Endothelial cell of umbilical vein (primary cell): ENCODE results near the gene SPOCD1. TPM values are rescaled to one million over a fixed set of nuclear protein-coding genes. Genes with fewer than 3 reads are reported as not detected.
A peak's percentile ranks its signal among the peaks of the same experiment; 100 is the strongest.

ENCODE experiments used
- BruUV-seq: library from RNA; stranded (reverse); fragments of 400-500 nt; replicated peaks from 2 replicates; lab custom pipeline; 2021; lab: Mats Ljungman, UMichigan
- CTCF ChIA-PET: fragments of 300-600, 350-600 bp; sonication (Branson Sonifier 250); formaldehyde crosslinking; loops from one replicate; lab custom pipeline; 2021; ENCODE audit warnings: antibody characterized with exemption, inconsistent platforms; lab: Charles Lee
- POLR2A ChIA-PET: fragments of 300-600, 350-600 bp; sonication (Branson Sonifier 250); formaldehyde crosslinking; loops from one replicate; lab custom pipeline; 2021; ENCODE audit warnings: antibody characterized with exemption, inconsistent platforms; lab: Charles Lee
- DNase-seq: peaks from one replicate; pipeline ENCODE4 v3.0.0-alpha.2; 2011; ENCODE audit warnings: low read depth, low spot score
- FAIRE-seq: peaks from 2 replicates; lab custom pipeline; 2011; peaks lifted over from hg19 to GRCh38; lab: Jason Lieb, UNC
- H2AFZ ChIP-seq: 2 replicates; pipeline ENCODE4 v1.6.0; 2012; ENCODE audit warnings: low read depth, low read length, control low read depth, inconsistent platforms
- H3K27ac ChIP-seq: 2 replicates; pipeline ENCODE4 v1.5.1; 2011; ENCODE audit warnings: low read depth, mild to moderate bottlenecking, control low read depth, low read length, moderate library complexity; ENCODE audit not compliant: insufficient read depth
- H3K27me3 ChIP-seq, 2 experiments: 2 replicates each; pipeline versions ENCODE4 v1.6.0 to v1.6.1; 2011; ENCODE audit warnings: low read length in 2 of 2, mixed read lengths in 1 of 2; ENCODE audit not compliant: control insufficient read depth in 2 of 2, insufficient read depth in 2 of 2
- H3K36me3 ChIP-seq, 2 experiments: 2 replicates in 1 of 2; 3 replicates in 1 of 2; pipeline ENCODE4 v1.5.1; 2011; ENCODE audit warnings: low read length in 2 of 2, mild to moderate bottlenecking in 1 of 2, moderate library complexity in 1 of 2; ENCODE audit not compliant: control insufficient read depth in 2 of 2, insufficient read depth in 2 of 2; ENCODE audit errors: extremely low read depth in 1 of 2
- H3K4me1 ChIP-seq: 3 replicates; pipeline ENCODE4 v1.5.1; 2011; ENCODE audit warnings: mild to moderate bottlenecking, low read length; ENCODE audit not compliant: control insufficient read depth, insufficient read depth; ENCODE audit errors: extremely low read depth
- H3K4me2 ChIP-seq: 2 replicates; pipeline ENCODE4 v1.6.1; 2011; ENCODE audit warnings: low read length, control low read depth, mixed read lengths; ENCODE audit not compliant: insufficient read depth
- H3K4me3 ChIP-seq, 3 experiments: fragments of 200-600 bp in 1 of 3; sonication (generic), shearing (Covaris generic) in 1 of 3; replicated peaks in 1 of 3; 2 replicates each; pipeline ENCODE4 v1.5.1; 2011 to 2016; ENCODE audit warnings: control low read depth in 3 of 3, low read length in 3 of 3, mild to moderate bottlenecking in 2 of 3, inconsistent platforms in 1 of 3, low read depth in 1 of 3, moderate library complexity in 1 of 3; ENCODE audit not compliant: insufficient read depth in 1 of 3
- H3K79me2 ChIP-seq: 2 replicates; pipeline ENCODE4 v1.6.0; 2012; ENCODE audit warnings: low read length, inconsistent platforms; ENCODE audit not compliant: control insufficient read depth, insufficient read depth
- H3K9ac ChIP-seq: replicated peaks from 2 replicates; pipeline ENCODE3; 2011; ENCODE audit warnings: low read length, control low read depth; ENCODE audit not compliant: insufficient read depth; ENCODE audit errors: extremely low read depth
- H3K9me1 ChIP-seq: replicated peaks from 3 replicates; pipeline ENCODE4 v1.6.0; 2011; ENCODE audit warnings: mild to moderate bottlenecking, low read length; ENCODE audit not compliant: control insufficient read depth, insufficient read depth; ENCODE audit errors: extremely low read depth
- H3K9me3 ChIP-seq: replicated peaks from 2 replicates; pipeline ENCODE4 v1.5.1; 2012; ENCODE audit warnings: low read length, inconsistent platforms; ENCODE audit not compliant: control insufficient read depth, insufficient read depth
- H4K20me1 ChIP-seq: replicated peaks from 2 replicates; pipeline ENCODE3; 2011; ENCODE audit warnings: mild to moderate bottlenecking, low read length; ENCODE audit not compliant: control insufficient read depth, insufficient read depth; ENCODE audit errors: extremely low read depth
- EZH2 ChIP-seq: IDR thresholded peaks from 2 replicates; pipeline ENCODE4 v1.6.1; 2012; ENCODE audit warnings: borderline replicate concordance, low read depth, mild to moderate bottlenecking, moderate library complexity, low read length, inconsistent platforms; ENCODE audit not compliant: severe bottlenecking
- FOS ChIP-seq: IDR thresholded peaks from 2 replicates; pipeline ENCODE4 v1.6.1; 2011; ENCODE audit warnings: mild to moderate bottlenecking, low read length, moderate library complexity, borderline replicate concordance; ENCODE audit not compliant: insufficient read depth
- GATA2 ChIP-seq: IDR thresholded peaks from 2 replicates; pipeline ENCODE4 v1.7.0; 2011; ENCODE audit warnings: low read depth, mild to moderate bottlenecking, moderate library complexity, mixed read lengths, low read length; ENCODE audit not compliant: insufficient read length, insufficient read depth
- JUN ChIP-seq: IDR thresholded peaks from 2 replicates; pipeline ENCODE4 v1.6.1; 2011; ENCODE audit warnings: borderline replicate concordance, low read depth; ENCODE audit not compliant: insufficient read length, insufficient read depth
- MAX ChIP-seq: IDR thresholded peaks from 2 replicates; pipeline ENCODE4 v1.6.1; 2011; ENCODE audit not compliant: insufficient read depth, insufficient read length
- MYC ChIP-seq: IDR thresholded peaks from one replicate; pipeline ENCODE4 v1.6.1; 2011; ENCODE audit warnings: mild to moderate bottlenecking, low read depth, low read length
- POLR2A ChIP-seq: IDR thresholded peaks from 2 replicates; pipeline ENCODE4 v1.6.1; 2012; ENCODE audit warnings: low read depth, mild to moderate bottlenecking, control low read depth, low read length
- dilution Hi-C: fragments of 300-500 bp; cut with MboI; formaldehyde crosslinking; loops from one replicate; pipeline ENCODE4 v1.15.0; 2019; ENCODE audit warnings: low sequenced_read_pairs; ENCODE audit not compliant: extremely low pct_ligation_motif_present
- intact Hi-C: fragments of 100-400 bp; cut with micrococcal nuclease; formaldehyde crosslinking; loops from one replicate; pipeline ENCODE4 v1.10.0; 2022
- polyA plus RNA-seq, 4 experiments: library from polyadenylated mRNA; depleted of rRNA in 3 of 4; stranded (reverse) in 3 of 4; unstranded in 1 of 4; fragments of >200 nt; gene quantifications; 2 replicates each; pipeline versions ENCODE4 v1.2.1 to v1.2.3, GENCODE V29; 2011 to 2012; ENCODE audit warnings: missing spikeins in 1 of 4
- total RNA-seq: library from RNA; stranded (reverse); gene quantifications from 2 replicates; pipeline ENCODE4 v1.2.3, GENCODE V29; 2021

Gene SPOCD1
- total and polyA plus RNA-seq, 2 donors (not counting 3 experiments of a cell fraction or from before 2014, with no cell fraction given) = 0.27 to 33.0 TPM

GRCh38 chr1:31803610-31804009 is 12.2 kb downstream of the SPOCD1 start:
- no peak for DNase-seq
- H3K9me1 ChIP-seq = no peaks in the 10 kb centered on the region
- no peak overlapping the region for H3K4me2 ChIP-seq
- H3K9ac ChIP-seq = no peak overlapping the region
- BruUV-seq = no TSS peak
- dilution Hi-C loops = no loop called here
- H3K4me3 ChIP-seq = no peak overlapping the region
- H3K27ac ChIP-seq = no peak overlapping the region
- H3K27me3 ChIP-seq = no peaks in the 10 kb centered on the region
- intact Hi-C loops = no loop called here
- H3K36me3 ChIP-seq = no peaks in the 10 kb centered on the region
- H2AFZ ChIP-seq = no peak overlapping the region
- H3K79me2 ChIP-seq = no peaks in the 10 kb centered on the region
- no peaks in the 10 kb centered on the region for H3K9me3 ChIP-seq
- no peaks in the 10 kb centered on the region for H4K20me1 ChIP-seq
- ChIA-PET CTCF (interaction anchor here (1.1 to 1.7 kb wide), 4 partner anchors 14 to 260 kb away, joined by 3 to 6 read pairs (median 5); no protein-coding TSS in a partner anchor), POLR2A (no interaction called here)
- TF ChIP-seq GATA2 (no peak), EZH2 (no peak), FOS (no peak), MYC (no peak)
- FAIRE-seq = no peak
- peaks cover 12% of the 10 kb centered on the region for H3K4me1 ChIP-seq

DNA sequence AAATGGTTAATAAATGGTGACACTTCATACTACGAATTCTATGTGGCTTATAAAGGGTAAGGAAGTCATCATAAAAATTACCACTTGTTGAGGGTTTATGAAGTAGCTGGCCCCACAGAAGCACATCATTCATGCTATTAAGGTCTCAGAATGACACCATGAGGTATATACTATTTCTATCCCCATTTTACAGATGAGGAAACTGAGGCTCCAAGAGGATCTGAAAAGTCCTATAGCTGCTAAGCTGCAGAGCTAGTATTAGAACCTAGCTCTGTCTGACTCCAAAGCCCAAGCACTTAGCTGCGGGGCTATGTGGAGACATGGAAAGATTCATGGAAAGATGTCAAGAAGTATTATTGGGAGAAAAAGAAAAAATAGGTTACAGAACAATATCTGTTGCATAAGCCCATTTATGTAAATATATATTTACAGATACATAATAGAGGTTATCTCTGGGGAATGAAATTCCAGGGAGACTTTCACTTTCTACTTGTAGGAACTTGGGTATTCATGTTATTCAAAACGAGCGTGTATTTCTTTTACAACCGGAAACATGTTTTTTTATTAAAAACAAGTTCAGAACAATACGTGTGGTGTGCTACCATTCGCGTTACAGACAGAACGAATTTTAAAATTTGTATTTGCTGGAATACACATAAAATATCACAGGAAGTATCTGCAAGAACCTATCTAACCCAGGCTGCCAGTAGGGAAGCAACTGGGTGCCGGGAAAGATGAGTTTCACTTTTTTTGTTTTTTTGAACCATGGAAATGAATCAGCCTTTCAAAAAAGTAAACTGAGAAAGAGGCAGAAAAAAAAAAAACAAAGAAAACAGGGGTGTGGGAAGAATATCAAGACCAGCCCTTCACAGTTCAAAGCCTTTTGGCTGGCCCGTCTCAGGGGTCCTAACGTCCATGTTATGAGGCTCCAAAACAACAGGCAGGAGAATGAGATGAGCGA is 13.4 kb downstream of the SPOCD1 start:
- Histone ChIP-seq H3K27ac (peak overlapping the region; percentile 63), H3K36me3 (no peaks in the 10 kb centered on the region), H3K9ac (peak overlapping the region; percentile 68), H3K9me3 (no peaks in the 10 kb centered on the region), H3K27me3 (no peaks in the 10 kb centered on the region), H3K4me2 (peak overlapping the region; percentile 76), H3K4me1 (peaks cover 22% of the 10 kb centered on the region), H2AFZ (peak overlapping the region; percentile 39), H3K9me1 (no peaks in the 10 kb centered on the region), H4K20me1 (no peaks in the 10 kb centered on the region), H3K79me2 (peaks cover 11% of the 10 kb centered on the region), H3K4me3 (peak overlapping the region; percentile 3 to 58 (median 22))
- dilution Hi-C loops = no loop called here
- BruUV-seq = no TSS peak
- DNase-seq = peak; percentile 73
- POLR2A ChIA-PET = no interaction called here
- CTCF ChIA-PET = interaction anchor here (1.1 to 1.7 kb wide), 2 partner anchors 13 to 162 kb away, joined by 4 to 6 read pairs; no protein-coding TSS in a partner anchor
- FAIRE-seq = peak; percentile 67
- TF ChIP-seq POLR2A (no peak), MAX (no peak), JUN (no peak), FOS (peak; percentile 31)
- intact Hi-C loops = no loop called here
